Measurements from ENCODE around the gene KMO.
A peak's percentile ranks its signal among the peaks of the same experiment; 100 is the strongest.

The KMO gene

GRCh38 chr1:241532162-241532531, at the start of gene KMO:
Gene KMO, plus strand, starts transcription at chr1:241532378. Its CDS starts 67 bp downstream, at chr1:241532445.
- no peak for DNase-seq (ENCODE audit: low read depth)

- DNase-seq (ENCODE audit: low read depth): no peak
These were observed 49.4 kb upstream of the KMO start for GRCh38 chr1:241482761-241483250.

- no peak for DNase-seq (ENCODE audit: low read depth)
These were observed 47.0 kb upstream of the KMO start for GRCh38 chr1:241485145-241485544.

GRCh38 chr1:241485554-241485992, 46.6 kb upstream of the KMO start:
- DNase-seq (ENCODE audit: low read depth): no peak

- no peak for DNase-seq (ENCODE audit: low read depth)
These were observed 43.4 kb upstream of the KMO start for GRCh38 chr1:241488739-241489138.

- DNase-seq (ENCODE audit: low read depth): no peak
These were observed 36.4 kb upstream of the KMO start for GRCh38 chr1:241495741-241496140.

GRCh38 chr1:241499910-241500309, 32.3 kb upstream of the KMO start:
- DNase-seq (ENCODE audit: low read depth): no peak

- DNase-seq (ENCODE audit: low read depth): no peak
These were observed 28.7 kb upstream of the KMO start for GRCh38 chr1:241503444-241503843.

- no peak for DNase-seq (ENCODE audit: low read depth)
These were observed 24.9 kb upstream of the KMO start for GRCh38 chr1:241507189-241507863.

- DNase-seq (ENCODE audit: low read depth): no peak
These were observed 18.8 kb upstream of the KMO start for GRCh38 chr1:241513378-241513777.

GRCh38 chr1:241518476-241519307, 13.5 kb upstream of the KMO start:
- no peak for DNase-seq (ENCODE audit: low read depth)

GRCh38 chr1:241519308-241520079, 12.7 kb upstream of the KMO start, which contains the start of gene FH:
Gene FH, minus strand, starts transcription at chr1:241519755. Its CDS starts 33 bp downstream, at chr1:241519722.
- DNase-seq (ENCODE audit: low read depth): peak; percentile 91

GRCh38 chr1:241520080-241520465, 12.1 kb upstream of the KMO start:
- no peak for DNase-seq (ENCODE audit: low read depth)

- no peak for DNase-seq (ENCODE audit: low read depth)
These were observed 10.5 kb upstream of the KMO start for GRCh38 chr1:241521718-241522117.

GRCh38 chr1:241525026-241525425, 7.2 kb upstream of the KMO start:
- no peak for DNase-seq (ENCODE audit: low read depth)

GRCh38 chr1:241527146-241527545, 5.0 kb upstream of the KMO start:
- no peak for DNase-seq (ENCODE audit: low read depth)

- DNase-seq (ENCODE audit: low read depth): no peak
These were observed 700 bp upstream of the KMO start for GRCh38 chr1:241531195-241532161.

- no peak for DNase-seq (ENCODE audit: low read depth)
These were observed 686 bp downstream of the KMO start for GRCh38 chr1:241532864-241533263.

- DNase-seq (ENCODE audit: low read depth): no peak
These were observed 1.3 kb downstream of the KMO start for GRCh38 chr1:241533326-241534115.

- DNase-seq (ENCODE audit: low read depth): no peak
These were observed 4.1 kb downstream of the KMO start for GRCh38 chr1:241536304-241536703.

Measured in activated gamma-delta T cell treated with anti-CD3 and anti-CD28 coated beads, Interleukin-2, amount 50 U/mL, for 16 hours (primary cell).